ENCODE results near the gene MKLN1. TPM values are rescaled to one million over a fixed set of nuclear protein-coding genes. Genes with fewer than 3 reads are reported as not detected.

The MKLN1 gene
- total and polyA plus RNA-seq, 10 of the 15 experiments (the other 5 are each of a cell fraction or from before 2014, with no cell fraction given) = 13.6 to 55.8 (median 29.3) TPM

GRCh38 chr7:131329176-131329570, 1.5 kb downstream of the MKLN1 start:
- 0 out of 2 replicates have a peak, but pooled peaks cover 3% of the 10 kb centered on the region for H3K4me1 ChIP-seq (ENCODE audit: control insufficient read depth, insufficient read depth, low read length)
- H3K9ac ChIP-seq (ENCODE audit: control insufficient read depth, insufficient read depth, low read length) = peak overlapping the region; percentile 87
- intact Hi-C loops (cut with micrococcal nuclease; ENCODE audit: unreplicated experiment) = loop anchor here (5.0 to 10.0 kb wide), 3 partner anchors 207 to 364 kb away; no protein-coding TSS in a partner anchor
- peaks cover 67% of the 10 kb centered on the region for H3K79me2 ChIP-seq (ENCODE audit: control insufficient read depth, insufficient read depth, low read length)
- FAIRE-seq (no peak), ATAC-seq (peak; percentile 4; the same call in 2 of the 3 replicates), DNase-seq (ENCODE audit: low read depth, low spot score) (no peak)
- peaks cover 8% of the 10 kb centered on the region; the same call in 2 of the 3 replicates for H3K9me3 ChIP-seq (replicated peaks; ENCODE audit: control insufficient read depth, insufficient read depth, low read length)
- H3K4me3 ChIP-seq = peak overlapping the region; percentile 88
- peak overlapping the region; percentile 97; the same call in 1 of the 2 replicates for H3K27ac ChIP-seq (ENCODE audit: control insufficient read depth, insufficient read depth)
- ChIA-PET SMC1A (ENCODE audit: uncharacterized antibody, unreplicated experiment) (interaction anchor here (1.1 to 1.6 kb wide), 3 partner anchors 10 to 205 kb away, joined by 4 to 5 read pairs (median 4); no protein-coding TSS in a partner anchor), POLR2A (interaction anchor here (0.6 to 1.0 kb wide), 2 partner anchors 223 to 375 kb away, joined by 3 to 4 read pairs; no protein-coding TSS in a partner anchor), CTCF (interaction anchor here (1.1 kb wide), 1 partner anchor 16 kb away, joined by 5 read pairs; no protein-coding TSS in a partner anchor), RAD21 (ENCODE audit: unreplicated experiment) (interaction anchor here (0.6 to 2.3 kb wide), 2 partner anchors 220 to 262 kb away, joined by 3 to 11 read pairs; no protein-coding TSS in a partner anchor)
- TF ChIP-seq MEF2B (IDR thresholded peaks at IDR 0.05; ENCODE audit: partially characterized antibody, poor library complexity, severe bottlenecking) = no peak
- TF ChIP-seq YY1 (IDR thresholded peaks at IDR 0.05; ENCODE audit: low read depth, low read length) = 0 out of 2 replicates have a peak, but pooled peaks have one; percentile 46
- WGBS (ENCODE audit: insufficient coverage, insufficient replicate concordance, low lambda C conversion rate, missing lambda C conversion rate) = 90% methylated on average over 1 of the region's 1 CpG
- peak overlapping the region; percentile 72 for H3K4me2 ChIP-seq (ENCODE audit: control insufficient read depth, insufficient read depth)
- no peak overlapping the region for H2AFZ ChIP-seq (ENCODE audit: control insufficient read depth, low read depth, low read length)
- BruUV-seq (replicated peaks) = no TSS peak
- no peaks in the 10 kb centered on the region for H3K27me3 ChIP-seq (replicated peaks in 1 of 2; ENCODE audit: control insufficient read depth in 2 of 2, insufficient read depth in 2 of 2, low read length in 1 of 2)
- in situ Hi-C loops (cut with MboI) = no loop called here
- no peaks in the 10 kb centered on the region for H4K20me1 ChIP-seq (ENCODE audit: control insufficient read depth, insufficient read depth)
- H3K36me3 ChIP-seq (ENCODE audit: control insufficient read depth in 2 of 2, insufficient read depth in 2 of 2, low read length in 1 of 2) = peaks cover 0 to 4% of the 10 kb centered on the region in 2 experiments; a peak in 1 of 4 replicates

- ChIA-PET CTCF (interaction anchor here (0.5 to 0.9 kb wide), 2 partner anchors 34 to 261 kb away, joined by 3 read pairs; no protein-coding TSS in a partner anchor), POLR2A (no interaction called here), RAD21 (ENCODE audit: unreplicated experiment) (interaction anchor here (0.7 to 1.2 kb wide), 2 partner anchors 221 to 1224 kb away, joined by 3 to 4 read pairs; no protein-coding TSS in a partner anchor), SMC1A (ENCODE audit: uncharacterized antibody, unreplicated experiment) (interaction anchor here (0.7 to 1.3 kb wide), 6 partner anchors 17 to 225 kb away, joined by 3 to 4 read pairs (median 3); no protein-coding TSS in a partner anchor)
- ATAC-seq (0 out of 3 replicates have a peak, but pooled peaks have one; percentile 9), DNase-seq (ENCODE audit: low read depth, low spot score) (no peak), FAIRE-seq (no peak)
- TF ChIP-seq REST (IDR thresholded peaks at IDR 0.05; ENCODE audit: low read depth, low read length) (no peak), NR2C1 (IDR thresholded peaks at IDR 0.05) (no peak)
- intact Hi-C loops (cut with micrococcal nuclease; ENCODE audit: unreplicated experiment) (no loop called here), in situ Hi-C loops (cut with MboI) (no loop called here)
- Histone ChIP-seq H3K27ac (ENCODE audit: control insufficient read depth, insufficient read depth) (no peak overlapping the region), H3K4me3 (peak overlapping the region; percentile 30), H3K4me2 (ENCODE audit: control insufficient read depth, insufficient read depth) (peak overlapping the region; percentile 72), H3K79me2 (ENCODE audit: control insufficient read depth, insufficient read depth, low read length) (peaks cover 78% of the 10 kb centered on the region), H4K20me1 (ENCODE audit: control insufficient read depth, insufficient read depth) (no peaks in the 10 kb centered on the region), H3K4me1 (ENCODE audit: control insufficient read depth, insufficient read depth, low read length) (0 out of 2 replicates have a peak, but pooled peaks cover 3% of the 10 kb centered on the region), H3K9me3 (replicated peaks; ENCODE audit: control insufficient read depth, insufficient read depth, low read length) (peaks cover 12% of the 10 kb centered on the region; the same call in 2 of the 3 replicates), H3K9ac (ENCODE audit: control insufficient read depth, insufficient read depth, low read length) (no peak overlapping the region), H3K36me3 (ENCODE audit: control insufficient read depth in 2 of 2, insufficient read depth in 2 of 2, low read length in 1 of 2) (peaks cover 0 to 4% of the 10 kb centered on the region in 2 experiments; a peak in 1 of 4 replicates), H2AFZ (ENCODE audit: control insufficient read depth, low read depth, low read length) (no peak overlapping the region), H3K27me3 (replicated peaks in 1 of 2; ENCODE audit: control insufficient read depth in 2 of 2, insufficient read depth in 2 of 2, low read length in 1 of 2) (no peaks in the 10 kb centered on the region)
- 92% methylated on average over 4 of the region's 4 CpGs for WGBS (ENCODE audit: insufficient coverage, insufficient replicate concordance, low lambda C conversion rate, missing lambda C conversion rate)
- no TSS peak for BruUV-seq (replicated peaks)
Observed at GRCh38 chr7:131330299-131330698, 2.6 kb downstream of the MKLN1 start.

All from GM12878 (cell line).